Anterior cingulate cortex (tissue), 58 donors: ENCODE measurements around the gene GCH1.
"Not testable (repeated sequence)": the region's sequence is repeated elsewhere in the genome, so short reads cannot be mapped to it uniquely, and the experiment has no call there.

Source experiments
- DNase-seq, 58 donors: peaks; one replicate each; lab custom pipeline; 2025; lab: John Stamatoyannopoulos, UW

GCH1 gene

GRCh38 chr14:54804538-54805041 is 98.0 kb downstream of the GCH1 start:
- no peak for DNase-seq

- no peak for DNase-seq
These were observed 98.6 kb downstream of the GCH1 start for GRCh38 chr14:54803926-54804537.

GRCh38 chr14:54803396-54803795 is 99.2 kb downstream of the GCH1 start:
- no peak for DNase-seq

GRCh38 chr14:54801482-54801881 is 101.1 kb downstream of the GCH1 start:
- DNase-seq = not testable (repeated sequence)

GRCh38 chr14:54798465-54799124 is 104.0 kb downstream of the GCH1 start:
- no peak for DNase-seq

GRCh38 chr14:54797986-54798385 is 104.6 kb downstream of the GCH1 start:
- no peak for DNase-seq

- DNase-seq = no peak
These were observed 105.1 kb downstream of the GCH1 start for GRCh38 chr14:54797556-54797955.

- DNase-seq = no peak
These were observed 105.7 kb downstream of the GCH1 start for GRCh38 chr14:54796961-54797360.

- DNase-seq = no peak
These were observed 107.8 kb downstream of the GCH1 start for GRCh38 chr14:54794796-54795195.

- no peak for DNase-seq
These were observed 108.5 kb downstream of the GCH1 start for GRCh38 chr14:54794159-54794558.

- no peak for DNase-seq
These were observed 110.3 kb downstream of the GCH1 start for GRCh38 chr14:54792288-54792687.
